Retinal pigment epithelial cell (primary cell): Measurements from ENCODE around the gene IL13.
"Not testable (repeated sequence)": the region's sequence is repeated elsewhere in the genome, so short reads cannot be mapped to it uniquely, and the experiment has no call there.

Experiments
- DNase-seq: peaks from one replicate; pipeline ENCODE4 v3.0.0-alpha.2; 2010; ENCODE audit warnings: low read depth
- H3K4me3 ChIP-seq: 2 replicates; pipeline ENCODE4 v1.5.1; 2011; ENCODE audit warnings: mild to moderate bottlenecking, low read length, control low read depth, moderate library complexity
- CTCF ChIP-seq: conservative IDR thresholded peaks from 2 replicates; pipeline ENCODE4 v1.5.1; 2011; ENCODE audit warnings: low read depth, low read length, control low read depth, inconsistent platforms

The IL13 gene

GRCh38 chr5:132684922-132685720 lies 27.1 kb downstream of the IL13 start:
- no peak for TF ChIP-seq CTCF
- no peak overlapping the region for H3K4me3 ChIP-seq
- DNase-seq, result no peak

DNA sequence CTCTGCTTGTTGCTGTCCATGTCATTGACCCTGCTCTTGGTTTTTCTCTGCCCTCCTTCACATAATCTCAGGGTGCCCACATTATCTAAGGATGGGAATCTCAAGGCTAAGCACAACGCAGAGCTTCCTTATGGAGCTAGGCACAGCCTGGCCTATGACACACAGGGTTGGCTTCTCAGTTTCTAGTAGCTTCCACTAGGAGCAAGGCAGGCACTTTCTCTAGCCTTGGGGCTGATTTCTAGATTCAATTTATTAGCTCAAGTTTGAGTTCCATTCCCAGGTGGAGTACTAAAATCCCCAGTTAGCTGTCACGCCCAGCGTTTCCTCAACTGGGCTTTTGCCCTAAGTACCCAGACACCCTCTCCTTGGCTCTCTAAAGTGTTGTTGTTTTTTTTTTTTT lies 28.2 kb downstream of the IL13 start:
- no peak for TF ChIP-seq CTCF
- no peak for DNase-seq
- H3K4me3 ChIP-seq, result no peak overlapping the region

GRCh38 chr5:132687995-132688394 lies 30.0 kb downstream of the IL13 start:
- TF ChIP-seq CTCF, result no peak
- no peak overlapping the region for H3K4me3 ChIP-seq
- no peak for DNase-seq

- H3K4me3 ChIP-seq, result no peak overlapping the region
- DNase-seq, result no peak
- TF ChIP-seq CTCF, result no peak
These were observed 30.8 kb downstream of the IL13 start for GRCh38 chr5:132688536-132689339.

DNA sequence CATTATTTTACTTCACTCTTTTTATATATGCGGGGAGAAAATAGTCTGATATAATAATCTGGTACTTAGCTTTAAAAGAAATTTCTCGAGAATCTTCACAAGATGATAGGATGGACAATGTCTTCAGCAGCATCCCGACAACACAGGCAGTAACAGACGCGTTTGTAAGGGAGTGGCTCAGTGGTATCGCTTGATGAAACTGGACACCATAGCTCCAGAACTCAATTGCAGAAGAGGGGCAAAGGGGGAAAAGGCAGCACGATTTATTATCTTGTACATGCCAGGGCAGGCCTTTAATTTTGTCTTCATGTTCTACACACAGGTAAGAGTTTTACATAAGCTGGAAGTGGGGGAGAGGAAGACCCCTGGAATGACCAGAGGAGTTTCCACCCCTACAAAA lies 31.5 kb downstream of the IL13 start:
- DNase-seq, result no peak
- TF ChIP-seq CTCF, result no peak
- no peak overlapping the region for H3K4me3 ChIP-seq

DNA sequence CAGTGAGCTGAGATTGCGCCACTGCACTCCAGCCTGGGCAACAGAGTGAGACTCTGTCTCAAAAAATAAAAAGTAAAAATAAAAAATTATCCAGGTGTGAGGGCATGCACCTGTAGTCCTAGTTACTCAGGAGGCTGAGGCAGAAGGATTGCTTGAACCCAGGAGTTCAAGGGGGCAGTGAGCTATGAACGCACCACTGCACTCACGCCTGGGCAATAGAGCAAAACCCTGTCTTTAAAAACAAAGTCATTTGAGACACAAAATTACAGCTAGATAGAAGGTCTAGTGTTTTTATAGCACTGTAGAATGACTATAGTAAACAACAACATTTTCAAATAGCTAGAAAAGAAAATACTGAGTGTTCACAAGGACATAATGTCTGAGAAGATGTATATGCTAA lies 32.2 kb downstream of the IL13 start:
- DNase-seq, result no peak
- H3K4me3 ChIP-seq, result no peak overlapping the region
- TF ChIP-seq CTCF, result no peak

GRCh38 chr5:132691755-132692631 lies 34.0 kb downstream of the IL13 start:
- not testable (repeated sequence) for H3K4me3 ChIP-seq, DNase-seq
